ENCODE data around the gene CERCAM.

- no peak for TF ChIP-seq CTCF (conservative IDR thresholded peaks at IDR 0.05; ENCODE audit: low read depth, low read length)
- no peak for TF ChIP-seq EZH2 (IDR thresholded peaks at IDR 0.05; ENCODE audit: low read length, unreplicated experiment)
Observed at GRCh38 chr9:128371630-128372117, 49.0 kb upstream of the CERCAM start.

All from PC-3 (cell line).